ENCODE data around the gene COL25A1. TPM values are rescaled to one million over a fixed set of nuclear protein-coding genes. Genes with fewer than 3 reads are reported as not detected.
"Not testable (repeated sequence)": the region's sequence is repeated elsewhere in the genome, so short reads cannot be mapped to it uniquely, and the experiment has no call there.

The COL25A1 gene
- total and polyA plus RNA-seq, 2 experiments from 2014 or later, result 0.28 to 1.9 TPM

GRCh38 chr4:109026588-109026987 is 275.9 kb downstream of the COL25A1 start:
- no peaks in the 10 kb centered on the region for H3K27me3 ChIP-seq
- no peak overlapping the region for H2AFZ ChIP-seq
- H3K79me2 ChIP-seq, result no peaks in the 10 kb centered on the region
- H3K9me2 ChIP-seq (replicated peaks; ENCODE audit: insufficient read depth), result no peaks in the 10 kb centered on the region
- H3K4me1 ChIP-seq (ENCODE audit: insufficient read depth), result no peaks in the 10 kb centered on the region
- H3K4me3 ChIP-seq, result no peak overlapping the region
- no peaks in the 10 kb centered on the region for H4K20me1 ChIP-seq (ENCODE audit: insufficient read depth, poor library complexity, severe bottlenecking)
- no peak overlapping the region for H3K27ac ChIP-seq
- no peaks in the 10 kb centered on the region for H3K36me3 ChIP-seq (replicated peaks; ENCODE audit: insufficient read depth, low read depth)
- H3K9me3 ChIP-seq (ENCODE audit: low read depth), result no peaks in the 10 kb centered on the region
- no peak overlapping the region for H3K4me2 ChIP-seq
- WGBS (ENCODE audit: low lambda C conversion rate, missing lambda C conversion rate), result 79% methylated on average over 4 of the region's 4 CpGs
- TF ChIP-seq CTCF (IDR thresholded peaks at IDR 0.05; ENCODE audit: poor library complexity) (no peak), EZH2phosphoT487 (IDR thresholded peaks at IDR 0.05; ENCODE audit: low read depth, severe bottlenecking, unreplicated experiment) (no peak), EZH2 (IDR thresholded peaks at IDR 0.05; ENCODE audit: borderline replicate concordance) (no peak)
- DNase-seq (ENCODE audit: low spot score), result no peak

GRCh38 chr4:109025471-109026076 is 276.9 kb downstream of the COL25A1 start:
- Histone ChIP-seq H4K20me1 (ENCODE audit: insufficient read depth, poor library complexity, severe bottlenecking) (no peaks in the 10 kb centered on the region), H3K27me3 (no peaks in the 10 kb centered on the region), H3K4me3 (no peak overlapping the region), H3K9me3 (ENCODE audit: low read depth) (no peaks in the 10 kb centered on the region), H3K4me2 (no peak overlapping the region), H3K27ac (no peak overlapping the region), H3K9me2 (replicated peaks; ENCODE audit: insufficient read depth) (no peaks in the 10 kb centered on the region), H3K36me3 (replicated peaks; ENCODE audit: insufficient read depth, low read depth) (no peaks in the 10 kb centered on the region), H3K79me2 (no peaks in the 10 kb centered on the region), H2AFZ (no peak overlapping the region), H3K4me1 (ENCODE audit: insufficient read depth) (no peaks in the 10 kb centered on the region)
- no peak for DNase-seq (ENCODE audit: low spot score)
- 82% methylated on average over 3 of the region's 3 CpGs for WGBS (ENCODE audit: low lambda C conversion rate, missing lambda C conversion rate)
- no peak for TF ChIP-seq EZH2phosphoT487 (IDR thresholded peaks at IDR 0.05; ENCODE audit: low read depth, severe bottlenecking, unreplicated experiment)
- TF ChIP-seq EZH2 (IDR thresholded peaks at IDR 0.05; ENCODE audit: borderline replicate concordance), result no peak
- TF ChIP-seq CTCF (IDR thresholded peaks at IDR 0.05; ENCODE audit: poor library complexity), result no peak

GRCh38 chr4:109022961-109023360 is 279.5 kb downstream of the COL25A1 start:
- Histone ChIP-seq H3K79me2 (no peaks in the 10 kb centered on the region), H2AFZ (no peak overlapping the region), H3K4me3 (no peak overlapping the region), H3K4me2 (no peak overlapping the region), H3K27me3 (no peaks in the 10 kb centered on the region), H3K9me2 (replicated peaks; ENCODE audit: insufficient read depth) (no peaks in the 10 kb centered on the region), H3K4me1 (ENCODE audit: insufficient read depth) (no peaks in the 10 kb centered on the region), H3K36me3 (replicated peaks; ENCODE audit: insufficient read depth, low read depth) (no peaks in the 10 kb centered on the region), H4K20me1 (ENCODE audit: insufficient read depth, poor library complexity, severe bottlenecking) (no peaks in the 10 kb centered on the region), H3K27ac (no peak overlapping the region), H3K9me3 (ENCODE audit: low read depth) (no peaks in the 10 kb centered on the region)
- DNase-seq (ENCODE audit: low spot score), result no peak
- 64% methylated on average over 1 of the region's 1 CpG for WGBS (ENCODE audit: low lambda C conversion rate, missing lambda C conversion rate)
- no peak for TF ChIP-seq EZH2phosphoT487 (IDR thresholded peaks at IDR 0.05; ENCODE audit: low read depth, severe bottlenecking, unreplicated experiment)
- no peak for TF ChIP-seq CTCF (IDR thresholded peaks at IDR 0.05; ENCODE audit: poor library complexity)
- no peak for TF ChIP-seq EZH2 (IDR thresholded peaks at IDR 0.05; ENCODE audit: borderline replicate concordance)

- H3K4me1 ChIP-seq (ENCODE audit: insufficient read depth); H3K27me3 ChIP-seq; H3K9me2 ChIP-seq (replicated peaks; ENCODE audit: insufficient read depth); H3K4me2 ChIP-seq; DNase-seq (ENCODE audit: low spot score); H4K20me1 ChIP-seq (ENCODE audit: insufficient read depth, poor library complexity, severe bottlenecking); H3K27ac ChIP-seq; H3K9me3 ChIP-seq (ENCODE audit: low read depth); H3K4me3 ChIP-seq; H3K79me2 ChIP-seq; H3K36me3 ChIP-seq (replicated peaks; ENCODE audit: insufficient read depth, low read depth); H2AFZ ChIP-seq: not testable (repeated sequence)
- WGBS (ENCODE audit: low lambda C conversion rate, missing lambda C conversion rate), result 94% methylated on average over 6 of the region's 6 CpGs
Observed at GRCh38 chr4:109021630-109022029, 280.8 kb downstream of the COL25A1 start.

All from hepatocyte (in vitro differentiated cells).